OCI-LY3 (cell line): ENCODE data around the gene CCNE1.
A peak's percentile ranks its signal among the peaks of the same experiment; 100 is the strongest.

Experiments used
- H2AFZ ChIP-seq: fragments of 200-600, 300-600 bp; shearing (Covaris generic); 2 replicates; pipeline ENCODE4 v1.6.0; 2014; ENCODE audit warnings: antibody characterized with exemption, low read depth, low read length
- H3K27ac ChIP-seq: fragments of 200-600, 300-600 bp; sonication (generic); 2 replicates; pipeline ENCODE4 v1.5.1; 2014; ENCODE audit warnings: mild to moderate bottlenecking, low read length, moderate library complexity, mixed read lengths
- H3K27me3 ChIP-seq: fragments of 200-600, 300-600 bp; sonication (generic); 2 replicates; pipeline ENCODE4 v1.6.1; 2014; ENCODE audit warnings: low read depth, low read length, mixed read lengths
- H3K36me3 ChIP-seq: fragments of 200-600, 300-600 bp; sonication (generic); replicated peaks from 2 replicates; pipeline ENCODE3; 2014; ENCODE audit warnings: low read depth, low read length, mixed read lengths
- H3K4me1 ChIP-seq: fragments of 300-600, 200-600 bp; sonication (generic); 2 replicates; pipeline ENCODE4 v1.6.1; 2014; ENCODE audit warnings: low read length, mixed read lengths
- H3K4me2 ChIP-seq: fragments of 200-600, 300-600 bp; sonication (generic); 2 replicates; pipeline ENCODE4 v1.6.1; 2014; ENCODE audit warnings: low read length, mixed read lengths
- H3K4me3 ChIP-seq: fragments of 300-600, 200-600 bp; sonication (generic); 2 replicates; pipeline ENCODE4 v1.5.1; 2014; ENCODE audit warnings: antibody characterized with exemption, mild to moderate bottlenecking, low read length, moderate library complexity
- H3K79me2 ChIP-seq: fragments of 300-600, 200-600 bp; shearing (Covaris generic); 2 replicates; pipeline ENCODE4 v1.6.1; 2014; ENCODE audit warnings: mild to moderate bottlenecking, low read length, mixed read lengths
- H3K9ac ChIP-seq: fragments of 300-600, 200-600 bp; shearing (Covaris generic); 2 replicates; pipeline ENCODE4 v1.6.0; 2014; ENCODE audit warnings: mild to moderate bottlenecking, low read length, moderate library complexity
- H3K9me3 ChIP-seq: fragments of 200-600, 300-600 bp; shearing (Covaris generic); 2 replicates; pipeline ENCODE4 v1.6.1; 2014; ENCODE audit warnings: low read length, mixed read lengths; ENCODE audit not compliant: insufficient read depth
- H4K20me1 ChIP-seq: fragments of 200-600, 300-600 bp; sonication (generic); 2 replicates; pipeline ENCODE4 v1.6.1; 2016; ENCODE audit warnings: low read length, mixed read lengths; ENCODE audit not compliant: insufficient read depth
- CTCF ChIP-seq: fragments of 200-600, 300-600 bp; sonication (generic); IDR thresholded peaks from 2 replicates; pipeline ENCODE4 v1.5.1; 2014; ENCODE audit warnings: antibody characterized with exemption, low read length, low read depth
- EZH2phosphoT487 ChIP-seq: fragments of 200-600 bp; shearing (Covaris generic); IDR thresholded peaks from 2 replicates; pipeline ENCODE4 v1.6.1; 2018; ENCODE audit warnings: antibody characterized with exemption, mixed run types, low read depth

The CCNE1 gene

DNA sequence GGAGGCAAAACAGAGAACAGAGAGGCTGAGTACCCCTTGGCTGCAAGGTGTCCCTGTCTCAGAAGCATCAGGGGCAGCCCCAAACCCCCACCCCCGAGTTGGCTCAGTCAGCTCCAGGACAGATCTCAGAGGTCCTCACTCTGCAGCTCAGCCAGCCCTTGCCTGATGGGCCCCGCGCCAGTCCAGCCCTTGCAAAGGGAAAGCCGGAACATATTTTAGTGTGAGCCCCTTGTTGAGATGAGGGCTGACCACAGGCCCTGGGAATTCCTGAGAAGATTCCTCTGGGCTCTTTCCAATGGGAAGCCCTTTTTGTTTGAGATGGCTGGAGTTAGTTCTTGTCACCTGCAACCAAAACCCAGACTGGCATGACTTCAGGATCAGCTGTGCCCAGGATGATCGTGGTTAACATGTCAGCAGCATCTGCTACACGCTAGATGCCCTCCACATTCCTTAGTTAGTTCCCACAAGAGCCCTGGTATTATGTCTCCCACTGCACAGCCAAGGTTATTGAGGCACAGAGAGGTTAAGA lies 33.9 kb upstream of the CCNE1 start:
- Histone ChIP-seq H3K4me1 (no peaks in the 10 kb centered on the region), H3K9ac (no peak overlapping the region), H3K4me3 (no peak overlapping the region), H2AFZ (no peak overlapping the region), H3K27ac (no peak overlapping the region), H3K4me2 (no peak overlapping the region), H4K20me1 (no peaks in the 10 kb centered on the region), H3K79me2 (no peaks in the 10 kb centered on the region), H3K27me3 (no peaks in the 10 kb centered on the region), H3K36me3 (no peaks in the 10 kb centered on the region), H3K9me3 (no peaks in the 10 kb centered on the region)
- no peak for TF ChIP-seq EZH2phosphoT487
- no peak for TF ChIP-seq CTCF

DNA sequence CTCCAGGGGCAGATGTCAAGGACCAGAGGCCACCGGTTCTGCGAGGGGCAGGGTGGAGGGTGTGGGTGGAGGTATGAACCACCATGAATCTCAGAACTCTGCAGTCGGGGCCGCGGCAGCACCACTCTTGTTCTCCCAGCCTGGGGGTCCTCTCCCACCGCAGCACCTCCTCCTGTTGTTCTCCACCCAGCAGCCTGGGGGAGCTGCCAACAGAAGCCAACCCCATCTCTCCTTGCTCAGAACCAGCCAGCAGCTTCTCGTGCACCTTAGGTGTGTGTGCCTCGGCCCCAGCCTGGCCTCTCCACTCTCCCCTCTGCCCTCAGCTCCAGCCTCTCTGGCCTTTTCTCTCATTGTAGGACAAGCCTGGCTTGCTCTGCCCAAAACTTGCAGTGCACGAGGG lies 31.9 kb upstream of the CCNE1 start:
- no peaks in the 10 kb centered on the region for H3K9me3 ChIP-seq
- H2AFZ ChIP-seq: no peak overlapping the region; the same call in 1 of the 2 replicates
- no peaks in the 10 kb centered on the region for H3K27me3 ChIP-seq
- H3K4me1 ChIP-seq: no peaks in the 10 kb centered on the region
- H3K36me3 ChIP-seq: no peaks in the 10 kb centered on the region
- no peaks in the 10 kb centered on the region for H4K20me1 ChIP-seq
- no peaks in the 10 kb centered on the region for H3K79me2 ChIP-seq
- no peak overlapping the region for H3K9ac ChIP-seq
- TF ChIP-seq EZH2phosphoT487 (no peak), CTCF (peak; percentile 18)
- no peak overlapping the region for H3K4me2 ChIP-seq
- no peak overlapping the region for H3K4me3 ChIP-seq
- H3K27ac ChIP-seq: no peak overlapping the region

DNA sequence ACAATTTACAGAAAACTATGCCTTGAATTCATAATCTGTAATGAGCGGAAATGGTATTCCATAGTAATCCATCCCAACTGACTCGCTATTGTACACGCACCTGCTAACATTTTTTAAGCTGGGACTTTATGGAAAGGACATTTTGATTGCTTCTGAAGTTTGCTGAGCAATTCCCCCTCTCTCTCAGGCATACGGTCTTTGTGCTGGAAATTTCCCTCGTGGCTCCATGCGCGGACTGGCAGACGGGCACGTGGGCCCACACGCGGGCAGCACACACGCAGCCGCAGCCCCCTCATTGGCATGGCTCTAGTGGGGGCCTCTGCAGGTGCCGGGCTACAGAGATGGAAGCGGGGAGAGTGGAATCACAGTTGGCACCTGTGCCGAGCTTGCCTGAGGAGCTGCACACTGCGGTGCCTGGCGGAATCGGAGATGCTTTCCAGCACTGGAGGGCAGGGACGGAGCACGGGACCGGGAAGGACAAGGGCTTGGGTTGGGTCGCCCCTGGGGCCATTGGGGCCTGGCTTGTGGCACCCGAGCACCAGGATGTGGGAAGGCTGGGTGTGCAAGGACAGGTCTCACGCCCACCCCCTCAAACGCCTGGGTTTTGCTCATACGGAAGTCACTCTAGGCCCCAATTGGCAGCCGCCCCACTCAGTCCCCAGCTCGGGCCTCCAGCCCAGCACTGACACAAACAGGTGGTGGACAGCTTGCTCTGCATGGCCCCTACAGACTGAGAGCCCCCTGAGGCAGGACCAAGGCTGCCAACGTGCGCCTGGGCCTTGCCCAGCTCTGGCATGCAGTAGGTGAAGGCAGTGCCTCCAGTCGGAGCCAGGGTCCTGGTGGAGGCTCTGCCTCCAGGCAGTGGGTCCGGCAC lies 30.2 kb upstream of the CCNE1 start:
- Histone ChIP-seq H3K9ac (no peak overlapping the region), H3K79me2 (no peaks in the 10 kb centered on the region), H2AFZ (no peak overlapping the region), H3K4me1 (no peaks in the 10 kb centered on the region), H3K36me3 (no peaks in the 10 kb centered on the region), H3K4me3 (no peak overlapping the region), H3K27me3 (no peaks in the 10 kb centered on the region), H4K20me1 (no peaks in the 10 kb centered on the region), H3K4me2 (no peak overlapping the region), H3K27ac (no peak overlapping the region), H3K9me3 (no peaks in the 10 kb centered on the region)
- TF ChIP-seq CTCF: no peak

DNA sequence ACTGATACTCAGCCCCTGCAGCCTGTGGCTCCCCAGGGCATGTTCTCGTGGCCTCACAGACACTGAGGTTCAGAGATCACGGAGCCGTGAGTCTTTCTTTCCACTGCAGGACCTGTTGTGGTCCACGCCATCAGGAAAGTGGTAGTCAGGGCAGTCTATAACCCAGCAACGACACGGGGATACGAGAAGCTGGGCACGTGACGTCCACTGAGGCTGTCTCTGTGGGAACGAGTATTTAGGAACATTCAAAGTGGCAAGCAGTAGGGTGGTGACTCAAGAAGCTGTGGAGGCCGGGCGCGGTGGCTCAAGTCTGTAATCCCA lies 29.6 kb upstream of the CCNE1 start:
- Histone ChIP-seq H4K20me1 (no peaks in the 10 kb centered on the region), H3K36me3 (no peaks in the 10 kb centered on the region), H3K9me3 (no peaks in the 10 kb centered on the region), H3K9ac (no peak overlapping the region), H3K4me3 (no peak overlapping the region), H3K4me1 (no peaks in the 10 kb centered on the region), H3K79me2 (no peaks in the 10 kb centered on the region), H3K27me3 (no peaks in the 10 kb centered on the region; the same call in 1 of the 2 replicates), H3K4me2 (no peak overlapping the region), H3K27ac (no peak overlapping the region), H2AFZ (no peak overlapping the region)
- TF ChIP-seq EZH2phosphoT487: no peak
